HUES6 (cell line): ENCODE measurements around the gene GMIP.

Experiments used
- H3K27ac ChIP-seq: 2 replicates; pipeline ENCODE4 v1.7.0; 2013; ENCODE audit warnings: low read depth, mild to moderate bottlenecking, low read length, inconsistent platforms
- H3K27me3 ChIP-seq: 2 replicates; pipeline ENCODE4 v1.6.1; 2013; ENCODE audit warnings: low read length; ENCODE audit not compliant: control insufficient read depth, insufficient read depth
- H3K36me3 ChIP-seq: 2 replicates; pipeline ENCODE4 v1.6.1; 2013; ENCODE audit warnings: low read length; ENCODE audit not compliant: control insufficient read depth, insufficient read depth
- H3K4me1 ChIP-seq: 2 replicates; pipeline ENCODE4 v1.6.1; 2013; ENCODE audit warnings: low read length; ENCODE audit not compliant: control insufficient read depth, insufficient read depth
- H3K4me3 ChIP-seq: 2 replicates; pipeline ENCODE4 v1.5.1; 2013; ENCODE audit warnings: low read depth, low read length
- H3K9ac ChIP-seq: one replicate; pipeline ENCODE4 v1.6.1; 2013; ENCODE audit warnings: mild to moderate bottlenecking, low read length
- H3K9me3 ChIP-seq: 2 replicates; pipeline ENCODE4 v1.6.1; 2013; ENCODE audit warnings: low read depth, low read length; ENCODE audit not compliant: control insufficient read depth, insufficient read depth

Gene GMIP

GRCh38 chr19:19633711-19634515 is 9.5 kb downstream of the GMIP start:
- Histone ChIP-seq H3K27me3 (no peaks in the 10 kb centered on the region), H3K36me3 (peaks cover 32% of the 10 kb centered on the region), H3K4me1 (peaks cover 4% of the 10 kb centered on the region; the same call in 1 of the 2 replicates), H3K27ac (no peak overlapping the region), H3K4me3 (no peak overlapping the region), H3K9ac (no peak overlapping the region), H3K9me3 (no peaks in the 10 kb centered on the region)

- Histone ChIP-seq H3K9ac (no peak overlapping the region), H3K27ac (no peak overlapping the region), H3K4me1 (peaks cover 2% of the 10 kb centered on the region; the same call in 1 of the 2 replicates), H3K36me3 (peaks cover 32% of the 10 kb centered on the region), H3K9me3 (no peaks in the 10 kb centered on the region), H3K27me3 (no peaks in the 10 kb centered on the region), H3K4me3 (no peak overlapping the region)
These were observed 10.8 kb downstream of the GMIP start for GRCh38 chr19:19632661-19633060.

GRCh38 chr19:19631346-19631745 is 12.1 kb downstream of the GMIP start:
- Histone ChIP-seq H3K36me3 (peaks cover 33% of the 10 kb centered on the region), H3K4me3 (no peak overlapping the region), H3K9ac (no peak overlapping the region), H3K4me1 (peaks cover 12% of the 10 kb centered on the region; the same call in 1 of the 2 replicates), H3K27me3 (no peaks in the 10 kb centered on the region), H3K27ac (no peak overlapping the region), H3K9me3 (no peaks in the 10 kb centered on the region)

- Histone ChIP-seq H3K27me3 (no peaks in the 10 kb centered on the region), H3K36me3 (peaks cover 37% of the 10 kb centered on the region), H3K4me1 (peaks cover 16% of the 10 kb centered on the region; the same call in 1 of the 2 replicates), H3K9ac (no peak overlapping the region), H3K27ac (no peak overlapping the region), H3K9me3 (no peaks in the 10 kb centered on the region), H3K4me3 (no peak overlapping the region)
These were observed 13.0 kb downstream of the GMIP start for GRCh38 chr19:19630426-19630825.

- Histone ChIP-seq H3K9ac (no peak overlapping the region), H3K9me3 (no peaks in the 10 kb centered on the region), H3K27ac (no peak overlapping the region), H3K4me3 (no peak overlapping the region), H3K4me1 (peaks cover 16% of the 10 kb centered on the region; the same call in 1 of the 2 replicates), H3K36me3 (peaks cover 33% of the 10 kb centered on the region), H3K27me3 (no peaks in the 10 kb centered on the region)
These were observed 13.4 kb downstream of the GMIP start for GRCh38 chr19:19630062-19630414.

- peaks cover 31% of the 10 kb centered on the region for H3K36me3 ChIP-seq
- H3K27ac ChIP-seq, result peak overlapping the region; percentile 93
- no peaks in the 10 kb centered on the region for H3K27me3 ChIP-seq
- peak overlapping the region; percentile 90 for H3K9ac ChIP-seq
- peak overlapping the region; percentile 68 for H3K4me3 ChIP-seq
- H3K4me1 ChIP-seq, result peaks cover 16% of the 10 kb centered on the region; the same call in 1 of the 2 replicates
- H3K9me3 ChIP-seq, result no peaks in the 10 kb centered on the region
These were observed 14.8 kb downstream of the GMIP start for GRCh38 chr19:19628501-19629134.

- H3K27me3 ChIP-seq, result no peaks in the 10 kb centered on the region
- H3K4me3 ChIP-seq, result peak within 1 kb of the TSS; percentile 68
- H3K27ac ChIP-seq, result peak within 1 kb of the TSS; percentile 93
- no peaks in the 10 kb centered on the region for H3K9me3 ChIP-seq
- H3K9ac ChIP-seq, result peak within 1 kb of the TSS; percentile 90
- peaks cover 32% of the 10 kb centered on the region for H3K36me3 ChIP-seq
- peaks cover 16% of the 10 kb centered on the region; the same call in 1 of the 2 replicates for H3K4me1 ChIP-seq
These were observed 15.6 kb downstream of the GMIP start, which contains the start of gene LPAR2 for GRCh38 chr19:19627621-19628500. Gene LPAR2 (minus strand): TSS chr19:19628220. CDS start chr19:19627275, 945 bp downstream.

- peaks cover 16% of the 10 kb centered on the region; the same call in 1 of the 2 replicates for H3K4me1 ChIP-seq
- no peak overlapping the region for H3K27ac ChIP-seq
- no peaks in the 10 kb centered on the region for H3K27me3 ChIP-seq
- peak overlapping the region; percentile 68 for H3K4me3 ChIP-seq
- no peaks in the 10 kb centered on the region for H3K9me3 ChIP-seq
- H3K36me3 ChIP-seq, result peaks cover 37% of the 10 kb centered on the region
- peak overlapping the region; percentile 80 for H3K9ac ChIP-seq
These were observed 16.7 kb downstream of the GMIP start for GRCh38 chr19:19626516-19627472.

- Histone ChIP-seq H3K27me3 (no peaks in the 10 kb centered on the region), H3K4me3 (no peak overlapping the region), H3K9ac (peak overlapping the region; percentile 11), H3K36me3 (peaks cover 32% of the 10 kb centered on the region), H3K27ac (no peak overlapping the region), H3K9me3 (no peaks in the 10 kb centered on the region), H3K4me1 (peaks cover 16% of the 10 kb centered on the region; the same call in 1 of the 2 replicates)
These were observed 19.4 kb downstream of the GMIP start for GRCh38 chr19:19624032-19624570.
